Mesenchymal stem cell (in vitro differentiated cells and primary cell): ENCODE measurements around the gene BCAR1.
A peak's percentile ranks its signal among the peaks of the same experiment; 100 is the strongest.
"Not testable (repeated sequence)": the region's sequence is repeated elsewhere in the genome, so short reads cannot be mapped to it uniquely, and the experiment has no call there.

ENCODE experiments used
- DNase-seq: peaks from one replicate; pipeline ENCODE4 v3.0.0-alpha.2; 2013
- H2AFZ ChIP-seq: one replicate; pipeline ENCODE4 v1.6.1; 2013; ENCODE audit warnings: low read depth, mild to moderate bottlenecking, control low read depth, inconsistent platforms, low read length, moderate library complexity
- H2AK5ac ChIP-seq: 2 replicates; pipeline ENCODE4 v1.6.1; 2013; ENCODE audit warnings: low read length, moderate library complexity, mild to moderate bottlenecking, inconsistent platforms; ENCODE audit not compliant: severe bottlenecking
- H2BK120ac ChIP-seq: one replicate; pipeline ENCODE4 v1.6.1; 2013; ENCODE audit warnings: low read depth, mild to moderate bottlenecking, inconsistent platforms, low read length, moderate library complexity
- H2BK12ac ChIP-seq, 2 experiments: one replicate each; pipeline ENCODE4 v1.6.1; 2013; ENCODE audit warnings: inconsistent platforms in 2 of 2, low read length in 2 of 2, mild to moderate bottlenecking in 2 of 2, moderate library complexity in 2 of 2, control low read depth in 1 of 2
- H2BK15ac ChIP-seq: one replicate; pipeline ENCODE4 v1.6.1; 2013; ENCODE audit warnings: mild to moderate bottlenecking, low read depth, inconsistent platforms; ENCODE audit not compliant: poor library complexity, severe bottlenecking
- H2BK5ac ChIP-seq: 2 replicates; pipeline ENCODE4 v1.6.1; 2013; ENCODE audit warnings: low read depth, mild to moderate bottlenecking, low read length, control low read depth, inconsistent platforms; ENCODE audit not compliant: poor library complexity, severe bottlenecking
- H3K14ac ChIP-seq, 2 experiments: one replicate each; pipeline ENCODE4 v1.6.1; 2013; ENCODE audit warnings: inconsistent platforms in 2 of 2, low read length in 2 of 2, control low read depth in 1 of 2, mild to moderate bottlenecking in 1 of 2, moderate library complexity in 1 of 2
- H3K18ac ChIP-seq, 2 experiments: one replicate each; pipeline ENCODE4 v1.6.1; 2013; ENCODE audit warnings: inconsistent platforms in 2 of 2, low read length in 2 of 2, control low read depth in 1 of 2, low read depth in 1 of 2, mild to moderate bottlenecking in 1 of 2
- H3K23ac ChIP-seq, 2 experiments: one replicate each; pipeline ENCODE4 v1.6.1; 2013; ENCODE audit warnings: inconsistent platforms in 2 of 2, low read length in 2 of 2, mild to moderate bottlenecking in 2 of 2, moderate library complexity in 2 of 2, control low read depth in 1 of 2
- H3K27ac ChIP-seq: 2 replicates; pipeline ENCODE4 v1.5.1; 2013; ENCODE audit warnings: mild to moderate bottlenecking, moderate library complexity, low read length, control low read depth, inconsistent platforms; ENCODE audit not compliant: poor library complexity, severe bottlenecking
- H3K27me3 ChIP-seq, 2 experiments: 2 replicates each; pipeline versions ENCODE4 v1.6.1 to v1.7.0; 2013; ENCODE audit warnings: low read length in 2 of 2, mild to moderate bottlenecking in 2 of 2, moderate library complexity in 2 of 2, control low read depth in 1 of 2, inconsistent platforms in 1 of 2; ENCODE audit not compliant: control insufficient read depth in 1 of 2, insufficient read depth in 1 of 2
- H3K36me3 ChIP-seq, 2 experiments: 2 replicates each; pipeline versions ENCODE4 v1.6.1 to v1.7.0; 2013; ENCODE audit warnings: low read length in 2 of 2, control low read depth in 1 of 2, inconsistent platforms in 1 of 2, low read depth in 1 of 2, mild to moderate bottlenecking in 1 of 2; ENCODE audit not compliant: insufficient read depth in 2 of 2, control insufficient read depth in 1 of 2
- H3K4ac ChIP-seq, 2 experiments: one replicate each; pipeline ENCODE4 v1.6.1; 2013; ENCODE audit warnings: inconsistent platforms in 2 of 2, low read length in 2 of 2, mild to moderate bottlenecking in 2 of 2, moderate library complexity in 2 of 2, control low read depth in 1 of 2, low read depth in 1 of 2
- H3K4me1 ChIP-seq: 2 replicates; pipeline ENCODE4 v1.6.1; 2013; ENCODE audit warnings: low read depth, low read length, control low read depth; ENCODE audit not compliant: control insufficient read depth, insufficient read depth
- H3K4me2 ChIP-seq: 2 replicates; pipeline ENCODE4 v1.6.1; 2013; ENCODE audit warnings: low read length, mild to moderate bottlenecking, inconsistent platforms; ENCODE audit not compliant: poor library complexity, severe bottlenecking
- H3K4me3 ChIP-seq, 2 experiments: 2 replicates each; pipeline versions ENCODE4 v1.5.1 to v1.7.0; 2013; ENCODE audit warnings: low read length in 2 of 2, mild to moderate bottlenecking in 2 of 2, control low read depth in 1 of 2, low read depth in 1 of 2; ENCODE audit not compliant: insufficient read depth in 1 of 2
- H3K79me1 ChIP-seq: replicated peaks from 2 replicates; pipeline ENCODE4 v1.6.1; 2013; ENCODE audit warnings: mild to moderate bottlenecking, control low read depth, low read length, inconsistent platforms; ENCODE audit not compliant: poor library complexity, severe bottlenecking
- H3K9ac ChIP-seq: 2 replicates; pipeline ENCODE4 v1.7.0; 2013; ENCODE audit warnings: mild to moderate bottlenecking, low read length, moderate library complexity
- H3K9me3 ChIP-seq: 2 replicates; pipeline ENCODE4 v1.7.0; 2013; ENCODE audit warnings: mild to moderate bottlenecking, low read length; ENCODE audit not compliant: control insufficient read depth
- H4K8ac ChIP-seq: one replicate; pipeline ENCODE4 v1.6.1; 2013; ENCODE audit warnings: inconsistent platforms, mild to moderate bottlenecking, low read length, moderate library complexity
- H4K91ac ChIP-seq: one replicate; pipeline ENCODE4 v1.6.1; 2013; ENCODE audit warnings: mild to moderate bottlenecking, low read length, inconsistent platforms
- WGBS: methylation state at CpG from one replicate; pipeline ENCODE4 v1.1.7; 2013; ENCODE audit warnings: mixed read lengths; 5-methylcytosine and 5-hydroxymethylcytosine counted together

The BCAR1 gene

GRCh38 chr16:75225092-75225491 is 26.3 kb downstream of the BCAR1 start:
- Histone ChIP-seq H2AK5ac (no peak overlapping the region), H2BK120ac (no peak overlapping the region), H3K4me2 (no peak overlapping the region), H4K8ac (no peak overlapping the region), H2BK5ac (no peak overlapping the region), H3K27ac (peak overlapping the region; percentile 14), H3K14ac (no peak overlapping the region), H4K91ac (no peak overlapping the region), H3K9ac (no peak overlapping the region), H3K9me3 (no peaks in the 10 kb centered on the region), H3K4ac (no peak overlapping the region), H2BK15ac (no peak overlapping the region), H3K27me3 (peaks cover 0 to 8% of the 10 kb centered on the region in 2 experiments), H2AFZ (no peak overlapping the region), H3K36me3 (peaks cover 31 to 37% of the 10 kb centered on the region in 2 experiments), H3K4me3 (no peak overlapping the region), H3K18ac (no peak overlapping the region), H2BK12ac (no peak overlapping the region), H3K79me1 (peaks cover 17% of the 10 kb centered on the region), H3K23ac (peak overlapping the region in 1 of 2 experiments; percentile 38), H3K4me1 (peaks cover 42% of the 10 kb centered on the region)
- DNase-seq = peak; percentile 48
- WGBS = 79% methylated on average over 12 of the region's 12 CpGs

GRCh38 chr16:75224306-75225082 is 26.9 kb downstream of the BCAR1 start:
- H3K4me2 ChIP-seq = no peak overlapping the region
- peak overlapping the region; percentile 14 for H3K27ac ChIP-seq
- H2BK120ac ChIP-seq = no peak overlapping the region
- H3K4me1 ChIP-seq = peaks cover 36% of the 10 kb centered on the region
- no peak overlapping the region for H4K8ac ChIP-seq
- H3K4me3 ChIP-seq = no peak overlapping the region
- peaks cover 14% of the 10 kb centered on the region for H3K79me1 ChIP-seq
- H2BK15ac ChIP-seq = no peak overlapping the region
- H2BK5ac ChIP-seq = no peak overlapping the region
- H3K9me3 ChIP-seq = no peaks in the 10 kb centered on the region
- 93% methylated on average over 20 of the region's 20 CpGs for WGBS
- DNase-seq = no peak
- H3K27me3 ChIP-seq = peaks cover 0 to 8% of the 10 kb centered on the region in 2 experiments
- H3K23ac ChIP-seq = peak overlapping the region in 1 of 2 experiments; percentile 23
- no peak overlapping the region for H2BK12ac ChIP-seq
- no peak overlapping the region for H3K18ac ChIP-seq
- H3K14ac ChIP-seq = no peak overlapping the region
- no peak overlapping the region for H3K9ac ChIP-seq
- peaks cover 25 to 31% of the 10 kb centered on the region in 2 experiments for H3K36me3 ChIP-seq
- H3K4ac ChIP-seq = no peak overlapping the region
- no peak overlapping the region for H2AFZ ChIP-seq
- no peak overlapping the region for H2AK5ac ChIP-seq
- H4K91ac ChIP-seq = no peak overlapping the region

GRCh38 chr16:75223129-75223528 is 28.3 kb downstream of the BCAR1 start:
- not testable (repeated sequence) for H2BK12ac ChIP-seq, H2BK120ac ChIP-seq, H3K4me2 ChIP-seq, H3K9me3 ChIP-seq, H3K9ac ChIP-seq, H3K79me1 ChIP-seq, H2BK15ac ChIP-seq, H3K27me3 ChIP-seq, H3K14ac ChIP-seq, H3K4me3 ChIP-seq, H4K91ac ChIP-seq, H3K18ac ChIP-seq, H2BK5ac ChIP-seq, H3K27ac ChIP-seq, H3K4ac ChIP-seq, H2AFZ ChIP-seq, H4K8ac ChIP-seq, H3K23ac ChIP-seq, H2AK5ac ChIP-seq, DNase-seq
- WGBS = no CpG with 5 or more reads among the region's 20 CpGs
- Histone ChIP-seq H3K4me1 (peaks cover 25% of the 10 kb centered on the region), H3K36me3 (peaks cover 12 to 18% of the 10 kb centered on the region in 2 experiments)

- H2AFZ ChIP-seq = no peak overlapping the region
- H3K18ac ChIP-seq = no peak overlapping the region
- H3K4me1 ChIP-seq = peaks cover 17% of the 10 kb centered on the region
- H3K27me3 ChIP-seq = peaks cover 0 to 8% of the 10 kb centered on the region in 2 experiments
- no peak overlapping the region for H2BK15ac ChIP-seq
- H3K79me1 ChIP-seq = peaks cover 2% of the 10 kb centered on the region
- no peak overlapping the region for H3K9ac ChIP-seq
- H3K4ac ChIP-seq = no peak overlapping the region
- H3K23ac ChIP-seq = no peak overlapping the region
- no peak overlapping the region for H3K4me3 ChIP-seq
- H2BK5ac ChIP-seq = no peak overlapping the region
- no peak overlapping the region for H3K27ac ChIP-seq
- H2AK5ac ChIP-seq = no peak overlapping the region
- no peak for DNase-seq
- no peak overlapping the region for H4K8ac ChIP-seq
- 85% methylated on average over 12 of the region's 16 CpGs for WGBS
- no peak overlapping the region for H3K14ac ChIP-seq
- H2BK12ac ChIP-seq = peak overlapping the region in 1 of 2 experiments; percentile 26
- no peak overlapping the region for H4K91ac ChIP-seq
- H3K9me3 ChIP-seq = no peaks in the 10 kb centered on the region
- H2BK120ac ChIP-seq = no peak overlapping the region
- no peak overlapping the region for H3K4me2 ChIP-seq
- H3K36me3 ChIP-seq = peaks cover 4 to 10% of the 10 kb centered on the region in 2 experiments
These were observed 29.1 kb downstream of the BCAR1 start for GRCh38 chr16:75222271-75222783.
